ENCODE measurements around the gene PSTPIP1. TPM values are rescaled to one million over a fixed set of nuclear protein-coding genes. Genes with fewer than 3 reads are reported as not detected.

PSTPIP1 gene
- total and polyA plus RNA-seq, 2 of the 8 experiments (the other 6 are each of a cell fraction or from before 2014, with no cell fraction given), result 1.6 to 1.8 TPM

DNA sequence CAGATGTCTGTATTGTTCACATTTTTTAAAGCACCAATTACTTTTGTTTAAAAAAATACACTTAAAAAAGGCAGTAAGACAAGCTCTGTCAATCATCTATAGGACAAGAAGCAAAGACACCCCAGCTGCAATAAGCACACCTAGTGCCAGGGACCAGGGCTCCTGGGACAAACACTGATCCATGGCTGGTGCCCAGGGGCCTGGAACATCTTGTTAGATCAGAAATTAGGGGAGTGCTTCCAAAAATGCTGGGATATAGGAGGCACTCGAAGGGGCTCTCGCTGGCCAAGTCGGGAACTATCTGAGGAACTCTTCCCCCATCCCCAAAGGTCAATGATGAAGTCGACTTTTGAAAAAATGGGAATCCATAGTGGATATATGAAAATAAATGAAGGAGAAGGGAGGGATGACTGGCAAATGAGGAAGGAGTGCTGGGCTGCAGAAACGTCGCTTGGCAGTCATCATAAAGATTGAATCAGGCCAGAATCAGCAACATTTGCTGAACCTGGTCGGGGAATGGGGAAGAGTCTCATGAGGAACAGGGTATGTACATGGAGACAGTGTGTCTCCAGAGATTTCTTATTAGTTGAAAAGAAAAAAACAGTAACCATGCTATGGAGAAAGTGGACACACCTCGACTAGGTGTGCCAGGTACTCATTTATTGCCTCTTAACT, 47.5 kb downstream of the PSTPIP1 start:
- TF ChIP-seq EGR1 (IDR thresholded peaks at IDR 0.05; ENCODE audit: borderline replicate concordance, low read depth, low read length) (no peak), BACH1 (IDR thresholded peaks at IDR 0.05; ENCODE audit: low read length) (no peak), TAF1 (IDR thresholded peaks at IDR 0.05; ENCODE audit: low read depth, low read length) (no peak)

More for the DNA sequence above, 47.5 kb downstream of the PSTPIP1 start:
- Histone ChIP-seq H2BK5ac (ENCODE audit: low read depth, low read length) (no peak overlapping the region), H3K14ac (ENCODE audit: insufficient read length) (no peak overlapping the region), H3K18ac (ENCODE audit: extremely low read depth, low read length) (no peak overlapping the region), H4K5ac (ENCODE audit: insufficient read length, low read depth, low read length) (no peak overlapping the region), H3K23me2 (ENCODE audit: low read depth, low read length) (no peaks in the 10 kb centered on the region), H3K56ac (replicated peaks; ENCODE audit: insufficient read length, low read depth, low read length) (no peak overlapping the region), H3K4me1 (replicated peaks in 1 of 4; ENCODE audit: control insufficient read depth in 3 of 4, insufficient read depth in 4 of 4, low read length in 3 of 4) (no peaks in the 10 kb centered on the region), H3K9ac (replicated peaks in 1 of 4; ENCODE audit: extremely low read depth in 1 of 4, low read depth in 3 of 4, low read length in 3 of 4) (no peak overlapping the region), H4K8ac (ENCODE audit: extremely low read depth, insufficient read depth, low read length) (no peak overlapping the region), H3K27ac (ENCODE audit: low read depth, low read length) (no peak overlapping the region), H3K27me3 (replicated peaks in 1 of 4; ENCODE audit: control insufficient read depth in 3 of 4, extremely low read depth in 1 of 4, insufficient read depth in 3 of 4, low read length in 3 of 4) (no peaks in the 10 kb centered on the region), H3K4ac (replicated peaks; ENCODE audit: insufficient read length, low read depth, low read length) (no peak overlapping the region), H3K36me3 (ENCODE audit: control insufficient read depth in 2 of 4, insufficient read depth in 4 of 4, low read length in 3 of 4) (peaks cover 4 to 33% (median 12%) of the 10 kb centered on the region in 4 experiments), H3K4me2 (ENCODE audit: insufficient read depth in 1 of 2, low read depth in 2 of 2, low read length in 2 of 2) (no peak overlapping the region), H2BK12ac (ENCODE audit: low read depth, low read length) (no peak overlapping the region), H2BK15ac (ENCODE audit: low read length) (no peak overlapping the region), H4K91ac (replicated peaks; ENCODE audit: insufficient read length, low read length) (no peak overlapping the region), H2AK5ac (ENCODE audit: low read depth, low read length) (no peak overlapping the region), H2BK120ac (replicated peaks; ENCODE audit: low read depth, low read length) (no peak overlapping the region), H3K4me3 (ENCODE audit: extremely low read depth in 1 of 4, insufficient read depth in 2 of 4, low read depth in 3 of 4, low read length in 4 of 4) (no peak overlapping the region), H4K20me1 (replicated peaks in 1 of 2; ENCODE audit: control insufficient read depth in 1 of 2, insufficient read depth in 2 of 2, low read length in 2 of 2) (peaks cover 0 to 4% of the 10 kb centered on the region in 2 experiments), H2AFZ (ENCODE audit: low read length) (no peak overlapping the region), H3K9me3 (ENCODE audit: insufficient read depth in 2 of 2, low read depth in 1 of 2, low read length in 1 of 2) (peaks cover 0 to 11% of the 10 kb centered on the region in 2 experiments; a peak in 1 of 4 replicates), H3K23ac (ENCODE audit: insufficient read length) (no peak overlapping the region), H2BK20ac (ENCODE audit: low read length) (no peak overlapping the region), H3K79me1 (ENCODE audit: low read depth, low read length) (no peaks in the 10 kb centered on the region; the same call in 1 of the 2 replicates), H3K79me2 (ENCODE audit: control insufficient read depth in 1 of 2, insufficient read depth in 2 of 2, low read length in 2 of 2) (no peaks in the 10 kb centered on the region)
- FAIRE-seq, result no peak
- ChIA-PET CTCF (ENCODE audit: partially characterized antibody) (no interaction called here), POLR2A (ENCODE audit: partially characterized antibody) (interaction anchor here (1.5 to 1.8 kb wide), 2 partner anchors 10 to 29 kb away, joined by 3 read pairs; partner anchors contain the start of gene TSPAN3)
- 97% methylated on average over 8 of the region's 8 CpGs; no CpG with 5 or more reads in 1 of the 2 experiments for WGBS, 2 experiments (ENCODE audit: extremely low coverage in 1 of 2, insufficient coverage in 1 of 2, insufficient read length in 1 of 2, insufficient replicate concordance in 2 of 2, low coverage in 1 of 2, low lambda C conversion rate in 2 of 2, missing lambda C conversion rate in 1 of 2)
- no peak for DNase-seq (ENCODE audit: low read depth in 1 of 2, low spot score in 2 of 2)
